Measurements from ENCODE around the gene CNTROB.
"Not testable (repeated sequence)": the region's sequence is repeated elsewhere in the genome, so short reads cannot be mapped to it uniquely, and the experiment has no call there.

The CNTROB gene

DNA sequence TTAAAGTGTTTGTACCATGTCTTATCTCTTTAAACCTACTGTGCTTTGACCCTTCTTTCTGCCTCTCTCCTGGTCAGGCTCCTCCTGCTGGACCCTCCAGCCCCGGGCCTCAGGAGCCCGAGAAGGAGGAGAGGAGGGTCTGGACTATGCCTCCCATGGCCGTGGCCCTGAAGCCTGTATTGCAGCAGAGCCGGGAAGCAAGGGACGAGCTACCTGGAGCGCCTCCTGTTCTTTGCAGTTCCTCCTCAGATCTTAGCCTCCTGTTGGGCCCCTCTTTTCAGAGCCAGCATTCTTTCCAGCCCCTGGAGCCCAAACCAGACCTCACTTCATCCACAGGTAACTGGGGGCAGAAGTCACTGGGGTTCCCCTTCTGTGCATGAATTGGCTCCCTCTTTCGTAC lies 13.6 kb downstream of the CNTROB start:
- no peak overlapping the region for H3K4me3 ChIP-seq (ENCODE audit: low read depth, low read length)
- TF ChIP-seq CTCF (IDR thresholded peaks at IDR 0.05; ENCODE audit: low read depth, low read length, missing control alignments) = no peak
- DNase-seq (ENCODE audit: low read depth) = no peak

- TF ChIP-seq CTCF (IDR thresholded peaks at IDR 0.05; ENCODE audit: low read depth, low read length, missing control alignments) = no peak
- no peak for DNase-seq (ENCODE audit: low read depth)
- no peak overlapping the region for H3K4me3 ChIP-seq (ENCODE audit: low read depth, low read length)
Observed at GRCh38 chr17:7946441-7946840, 14.4 kb downstream of the CNTROB start.

DNA sequence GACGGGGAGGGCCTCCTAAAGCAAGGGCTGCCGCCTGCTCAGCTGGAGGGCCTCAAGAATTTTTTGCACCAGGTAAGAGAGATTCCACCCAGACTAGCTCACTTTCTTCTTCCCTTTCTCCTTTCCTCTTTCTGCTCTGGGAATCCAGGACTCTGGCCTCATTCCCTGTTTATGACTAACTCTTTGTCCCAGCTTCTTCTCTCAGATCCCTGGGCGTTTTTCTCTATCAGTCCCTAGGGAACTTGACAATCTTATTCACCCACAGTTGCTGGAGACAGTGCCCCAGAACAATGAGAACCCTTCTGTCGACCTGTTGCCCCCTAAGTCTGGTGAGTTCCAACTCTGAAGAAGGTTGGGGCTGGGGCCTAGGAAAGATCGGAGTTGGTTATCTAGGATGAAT lies 15.6 kb downstream of the CNTROB start:
- DNase-seq (ENCODE audit: low read depth) = no peak
- no peak for TF ChIP-seq CTCF (IDR thresholded peaks at IDR 0.05; ENCODE audit: low read depth, low read length, missing control alignments)
- no peak overlapping the region for H3K4me3 ChIP-seq (ENCODE audit: low read depth, low read length)

- no peak for DNase-seq (ENCODE audit: low read depth)
- H3K4me3 ChIP-seq (ENCODE audit: low read depth, low read length) = no peak overlapping the region
Observed at GRCh38 chr17:7950578-7950977, 18.6 kb downstream of the CNTROB start.

DNA sequence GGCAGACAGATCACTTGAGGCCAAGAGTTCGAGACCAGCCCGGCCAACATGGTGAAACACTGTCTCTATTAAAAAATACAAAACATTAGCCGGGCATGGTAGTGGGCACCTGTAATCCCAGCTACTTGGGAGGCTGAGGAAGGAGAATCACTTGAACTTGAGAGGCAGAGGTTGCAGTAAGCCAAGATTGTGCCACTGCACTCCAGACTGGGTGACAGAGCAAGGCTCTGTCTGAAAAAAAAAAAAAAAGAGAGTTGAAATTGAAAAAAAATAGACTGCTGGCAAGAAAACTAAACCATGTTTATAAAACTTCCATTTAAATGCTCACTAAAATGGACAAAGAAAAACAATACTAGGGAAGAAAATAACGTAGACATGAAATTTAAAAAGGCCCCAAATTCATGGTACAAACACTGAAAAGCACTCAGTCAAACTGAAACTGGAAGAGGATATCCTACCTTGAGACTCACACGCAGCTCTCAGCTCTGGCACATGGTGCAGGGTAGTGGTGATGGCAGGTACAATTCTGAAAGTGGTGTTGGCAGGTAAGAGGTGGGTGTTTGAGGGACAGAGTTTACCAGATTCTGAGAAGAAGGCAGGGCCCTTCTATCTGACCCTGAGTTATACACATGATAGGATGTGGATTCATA lies 19.3 kb downstream of the CNTROB start:
- no peak for TF ChIP-seq CTCF (IDR thresholded peaks at IDR 0.05; ENCODE audit: low read depth, low read length, missing control alignments)
- no peak for DNase-seq (ENCODE audit: low read depth)
- H3K4me3 ChIP-seq (ENCODE audit: low read depth, low read length) = no peak overlapping the region

More at GRCh38 chr17:7950578-7950977, 18.6 kb downstream of the CNTROB start:
- no peak for TF ChIP-seq CTCF (IDR thresholded peaks at IDR 0.05; ENCODE audit: low read depth, low read length, missing control alignments)

DNA sequence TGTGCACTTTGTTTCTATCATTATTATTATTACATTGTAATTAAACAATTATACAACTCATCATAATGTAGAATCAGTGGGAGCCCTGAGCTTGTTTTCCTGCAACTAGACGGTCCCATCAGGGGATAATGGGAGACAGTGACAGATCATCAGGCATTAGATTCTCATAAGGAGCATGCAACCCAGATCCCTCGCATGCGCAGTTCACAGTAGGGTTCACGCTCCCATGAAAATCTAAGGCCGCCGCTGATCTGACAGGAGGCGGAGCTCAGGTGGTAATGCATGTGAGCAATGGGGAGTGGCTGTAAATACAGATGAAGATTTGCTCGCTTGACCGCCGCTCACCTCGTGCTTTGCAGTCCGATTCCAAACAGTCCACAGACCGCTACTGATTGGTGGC lies 21.3 kb downstream of the CNTROB start:
- DNase-seq (ENCODE audit: low read depth); H3K4me3 ChIP-seq (ENCODE audit: low read depth, low read length): not testable (repeated sequence)

DNA sequence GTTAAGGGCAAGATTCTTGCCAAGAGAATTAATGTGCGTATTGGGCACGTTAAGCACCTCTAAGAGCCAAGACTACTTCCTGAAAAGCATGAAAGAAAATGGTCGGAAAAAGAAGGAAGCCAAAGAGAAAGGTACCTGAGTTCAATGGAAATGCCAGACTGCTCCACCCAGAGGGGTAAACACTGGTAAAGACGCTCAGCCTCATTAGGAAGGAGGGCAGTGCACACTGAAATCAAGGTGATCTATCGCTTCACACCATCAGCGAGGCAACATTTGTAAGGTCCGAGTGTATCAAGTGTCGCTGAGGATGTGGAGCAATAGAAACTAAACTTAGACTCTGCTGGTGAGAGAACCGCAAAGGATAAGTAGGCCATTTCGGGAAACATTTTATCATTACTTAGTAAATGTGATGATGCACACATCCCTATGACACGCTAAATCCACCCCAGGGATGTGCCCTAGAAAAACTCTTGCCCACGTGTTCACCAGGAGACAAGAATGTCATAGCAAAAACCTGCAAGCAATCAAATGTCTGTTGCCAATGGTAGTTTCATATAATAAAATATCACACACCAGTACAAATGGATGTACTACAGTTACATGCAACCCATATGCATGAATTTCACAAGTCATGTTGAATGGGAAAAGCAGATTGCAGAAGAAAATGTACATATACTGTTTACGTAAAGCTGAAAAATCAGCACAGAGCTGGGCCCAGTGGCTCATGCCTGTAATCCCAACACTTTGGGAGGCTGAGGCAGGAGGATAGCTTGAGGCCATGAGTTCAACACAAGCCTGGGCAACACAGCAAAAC lies 23.6 kb downstream of the CNTROB start:
- no peak for TF ChIP-seq CTCF (IDR thresholded peaks at IDR 0.05; ENCODE audit: low read depth, low read length, missing control alignments)
- H3K4me3 ChIP-seq (ENCODE audit: low read depth, low read length) = no peak overlapping the region
- DNase-seq (ENCODE audit: low read depth) = no peak
